Neural progenitor cell (in vitro differentiated cells): ENCODE results near the gene PPP6R3.

ENCODE experiments used
- CTCF ChIP-seq: fragments of 200-600 bp; sonication (generic); IDR thresholded peaks from 2 replicates; pipeline ENCODE4 v1.5.1; 2017; ENCODE audit warnings: antibody characterized with exemption, mild to moderate bottlenecking
- EZH2 ChIP-seq: fragments of 200-600 bp; sonication (generic); IDR thresholded peaks from 2 replicates; pipeline ENCODE4 v1.6.1; 2017; ENCODE audit warnings: antibody characterized with exemption, mild to moderate bottlenecking, moderate library complexity

GRCh38 chr11:68431984-68432645, 28.4 kb upstream of the PPP6R3 start:
- TF ChIP-seq CTCF, result no peak
- no peak for TF ChIP-seq EZH2
